GM23248 (cell line): ENCODE data around the gene SLC8B1.

Experiments
- EZH2 ChIP-seq: fragments of 200-600 bp; sonication (generic); IDR thresholded peaks from 2 replicates; pipeline ENCODE4 v1.6.1; 2018; ENCODE audit warnings: antibody characterized with exemption, mild to moderate bottlenecking; ENCODE audit not compliant: insufficient read depth, poor library complexity, severe bottlenecking
- EZH2phosphoT487 ChIP-seq: fragments of 200-600 bp; sonication (generic); IDR thresholded peaks from 2 replicates; pipeline ENCODE4 v1.6.1; 2018; ENCODE audit warnings: antibody characterized with exemption, moderate library complexity, mild to moderate bottlenecking, low read depth; ENCODE audit not compliant: insufficient read depth

GRCh38 chr12:113351089-113351488 lies 16.2 kb upstream of the SLC8B1 start:
- TF ChIP-seq EZH2 (no peak), EZH2phosphoT487 (no peak)
